Keratinocyte (primary cell): ENCODE data around the gene BFSP1. TPM values are rescaled to one million over a fixed set of nuclear protein-coding genes. Genes with fewer than 3 reads are reported as not detected.

Source experiments
- DNase-seq: peaks from one replicate; pipeline ENCODE4 v3.0.0-alpha.2; 2011; ENCODE audit warnings: low read depth, missing footprints, low spot score
- FAIRE-seq: peaks from 2 replicates; lab custom pipeline; 2011; peaks lifted over from hg19 to GRCh38; lab: Jason Lieb, UNC
- H2AFZ ChIP-seq: 2 replicates; pipeline ENCODE4 v1.6.0; 2012; ENCODE audit warnings: low read length, control low read depth, inconsistent platforms; ENCODE audit not compliant: control insufficient read depth
- H3K27ac ChIP-seq: 2 replicates; pipeline ENCODE4 v1.5.1; 2011; ENCODE audit warnings: low read length; ENCODE audit not compliant: control insufficient read depth, insufficient read depth
- H3K27me3 ChIP-seq: 3 replicates; pipeline ENCODE4 v1.6.0; 2011; ENCODE audit warnings: low read length; ENCODE audit not compliant: control insufficient read depth, insufficient read depth; ENCODE audit errors: extremely low read depth
- H3K36me3 ChIP-seq, 2 experiments: 2 replicates in 1 of 2; 3 replicates in 1 of 2; pipeline ENCODE4 v1.5.1; 2011; ENCODE audit warnings: low read length in 2 of 2, mild to moderate bottlenecking in 1 of 2; ENCODE audit not compliant: control insufficient read depth in 2 of 2, insufficient read depth in 2 of 2; ENCODE audit errors: extremely low read depth in 1 of 2
- H3K4me1 ChIP-seq: 3 replicates; pipeline ENCODE4 v1.5.1; 2011; ENCODE audit warnings: low read length; ENCODE audit not compliant: control insufficient read depth, insufficient read depth; ENCODE audit errors: extremely low read depth
- H3K4me2 ChIP-seq: 3 replicates; pipeline ENCODE4 v1.6.0; 2011; ENCODE audit warnings: low read depth, low read length; ENCODE audit not compliant: control insufficient read depth, insufficient read depth; ENCODE audit errors: extremely low read depth
- H3K4me3 ChIP-seq, 3 experiments: fragments of 200-600 bp in 1 of 3; sonication (generic) in 1 of 3; 2 replicates in 2 of 3; 3 replicates in 1 of 3; pipeline ENCODE4 v1.5.1; 2011 to 2016; ENCODE audit warnings: low read length in 3 of 3, mild to moderate bottlenecking in 3 of 3, control low read depth in 2 of 3, inconsistent platforms in 1 of 3, low read depth in 1 of 3, mixed read lengths in 1 of 3, mixed run types in 1 of 3, moderate library complexity in 1 of 3; ENCODE audit not compliant: control insufficient read depth in 2 of 3, insufficient read depth in 2 of 3; ENCODE audit errors: extremely low read depth in 1 of 3
- H3K79me2 ChIP-seq: 2 replicates; pipeline ENCODE4 v1.6.0; 2012; ENCODE audit warnings: low read length; ENCODE audit not compliant: control insufficient read depth, insufficient read depth
- H3K9ac ChIP-seq: 3 replicates; pipeline ENCODE4 v1.6.0; 2011; ENCODE audit warnings: low read length; ENCODE audit not compliant: control insufficient read depth, insufficient read depth; ENCODE audit errors: extremely low read depth
- H3K9me1 ChIP-seq: 3 replicates; pipeline ENCODE4 v1.6.0; 2011; ENCODE audit warnings: low read length; ENCODE audit not compliant: control insufficient read depth, insufficient read depth; ENCODE audit errors: extremely low read depth
- H3K9me3 ChIP-seq: 2 replicates; pipeline ENCODE4 v1.5.1; 2012; ENCODE audit warnings: low read depth, low read length; ENCODE audit not compliant: control insufficient read depth
- H4K20me1 ChIP-seq: 3 replicates; pipeline ENCODE4 v1.6.0; 2011; ENCODE audit warnings: low read length; ENCODE audit not compliant: control insufficient read depth, insufficient read depth; ENCODE audit errors: extremely low read depth
- EZH2 ChIP-seq: IDR thresholded peaks from one replicate; pipeline ENCODE4 v1.6.1; 2012; ENCODE audit warnings: inconsistent platforms, mild to moderate bottlenecking, low read length, moderate library complexity
- dilution Hi-C: fragments of 300-500 bp; cut with MboI; formaldehyde crosslinking; loops from one replicate; pipeline ENCODE4 v1.7.0; 2020; ENCODE audit warnings: low sequenced_read_pairs; ENCODE audit not compliant: extremely low pct_ligation_motif_present
- polyA plus RNA-seq, 5 experiments: library from polyadenylated mRNA; depleted of rRNA in 3 of 5; stranded (reverse) in 3 of 5; stranded (forward) in 1 of 5; unstranded in 1 of 5; fragments of >200 nt; gene quantifications; 1 replicate in 1 of 5; 2 replicates in 3 of 5; 3 replicates in 1 of 5; pipeline versions ENCODE4 v1.2.1 to v1.2.3, GENCODE V29; 2011 to 2012; ENCODE audit warnings: missing spikeins in 2 of 5, low read depth in 1 of 5, low replicate concordance in 1 of 5
- TF ChIP-seq, protein P1 (sequence below), 3 experiments: IDR thresholded peaks in 1 of 3; conservative IDR thresholded peaks in 1 of 3; optimal IDR thresholded peaks in 1 of 3; 2 replicates in 2 of 3; 3 replicates in 1 of 3; pipeline versions ENCODE3 to v1.5.1; 2011; ENCODE audit warnings: low read length in 3 of 3, mild to moderate bottlenecking in 3 of 3, moderate library complexity in 2 of 3, control low read depth in 1 of 3, inconsistent platforms in 1 of 3; ENCODE audit not compliant: insufficient read depth in 2 of 3; ENCODE audit errors: extremely low read depth in 1 of 3

BFSP1 gene
- polyA plus RNA-seq, 1 donor (not counting 4 experiments of a cell fraction or from before 2014, with no cell fraction given): 2.2 TPM

DNA sequence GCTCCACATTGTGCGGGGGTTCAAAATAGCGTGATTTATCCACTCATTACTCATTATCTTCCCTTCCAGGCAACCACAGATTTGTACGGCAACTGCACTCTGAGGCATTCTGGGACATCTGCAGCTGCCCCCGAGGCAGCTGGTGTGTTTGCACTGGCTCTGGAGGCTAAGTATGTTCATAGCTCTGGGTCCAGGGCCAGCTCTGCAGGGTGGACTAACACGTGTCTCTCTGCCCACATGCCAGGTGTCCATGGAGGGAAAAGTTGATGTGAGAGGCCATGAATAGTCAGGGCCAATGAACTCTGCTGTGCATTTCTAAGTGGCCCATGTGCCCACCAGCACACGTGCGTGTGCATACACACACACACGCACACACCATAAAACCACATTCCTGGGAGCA is 74.9 kb downstream of the BFSP1 start:
- Histone ChIP-seq H3K9me1 (no peaks in the 10 kb centered on the region), H3K79me2 (no peaks in the 10 kb centered on the region), H2AFZ (no peak overlapping the region), H3K36me3 (no peaks in the 10 kb centered on the region), H3K4me2 (no peak overlapping the region), H3K9me3 (no peaks in the 10 kb centered on the region), H3K9ac (no peak overlapping the region), H3K27me3 (peaks cover 5% of the 10 kb centered on the region), H3K4me3 (no peak overlapping the region), H3K27ac (no peak overlapping the region), H3K4me1 (no peaks in the 10 kb centered on the region), H4K20me1 (no peaks in the 10 kb centered on the region)
- FAIRE-seq (no peak), DNase-seq (no peak)
- dilution Hi-C loops: no loop called here
- TF ChIP-seq, protein P1, sequence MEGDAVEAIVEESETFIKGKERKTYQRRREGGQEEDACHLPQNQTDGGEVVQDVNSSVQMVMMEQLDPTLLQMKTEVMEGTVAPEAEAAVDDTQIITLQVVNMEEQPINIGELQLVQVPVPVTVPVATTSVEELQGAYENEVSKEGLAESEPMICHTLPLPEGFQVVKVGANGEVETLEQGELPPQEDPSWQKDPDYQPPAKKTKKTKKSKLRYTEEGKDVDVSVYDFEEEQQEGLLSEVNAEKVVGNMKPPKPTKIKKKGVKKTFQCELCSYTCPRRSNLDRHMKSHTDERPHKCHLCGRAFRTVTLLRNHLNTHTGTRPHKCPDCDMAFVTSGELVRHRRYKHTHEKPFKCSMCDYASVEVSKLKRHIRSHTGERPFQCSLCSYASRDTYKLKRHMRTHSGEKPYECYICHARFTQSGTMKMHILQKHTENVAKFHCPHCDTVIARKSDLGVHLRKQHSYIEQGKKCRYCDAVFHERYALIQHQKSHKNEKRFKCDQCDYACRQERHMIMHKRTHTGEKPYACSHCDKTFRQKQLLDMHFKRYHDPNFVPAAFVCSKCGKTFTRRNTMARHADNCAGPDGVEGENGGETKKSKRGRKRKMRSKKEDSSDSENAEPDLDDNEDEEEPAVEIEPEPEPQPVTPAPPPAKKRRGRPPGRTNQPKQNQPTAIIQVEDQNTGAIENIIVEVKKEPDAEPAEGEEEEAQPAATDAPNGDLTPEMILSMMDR (optimal IDR thresholded peaks at IDR 0.05 in 1 of 3, IDR thresholded peaks at IDR 0.05 in 1 of 3, conservative IDR thresholded peaks at IDR 0.05 in 1 of 3; ENCODE audit: extremely low read depth in 1 of 3, insufficient read depth in 2 of 3, low read length in 3 of 3): no peak
- TF ChIP-seq EZH2: no peak

DNA sequence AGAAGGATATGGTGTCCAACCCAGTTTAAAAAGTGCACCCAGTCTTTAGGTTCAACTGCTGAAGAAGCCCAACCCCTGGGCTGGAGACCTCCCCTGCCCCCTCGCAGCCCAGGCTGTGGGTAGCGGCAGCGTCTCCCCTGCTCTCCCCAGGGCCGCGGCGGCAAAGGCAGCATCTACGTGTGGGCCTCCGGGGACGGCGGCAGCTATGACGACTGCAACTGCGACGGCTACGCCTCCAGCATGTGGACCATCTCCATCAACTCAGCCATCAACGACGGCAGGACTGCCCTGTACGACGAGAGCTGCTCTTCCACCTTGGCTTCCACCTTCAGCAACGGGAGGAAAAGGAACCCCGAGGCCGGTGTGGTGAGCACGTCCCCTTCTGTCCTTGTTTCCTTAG is 77.6 kb downstream of the BFSP1 start:
- H3K9ac ChIP-seq: no peak overlapping the region
- no peaks in the 10 kb centered on the region for H3K36me3 ChIP-seq
- no peak overlapping the region for H3K4me3 ChIP-seq
- H3K27me3 ChIP-seq: peaks cover 5% of the 10 kb centered on the region
- dilution Hi-C loops: no loop called here
- no peaks in the 10 kb centered on the region for H3K9me3 ChIP-seq
- no peak overlapping the region for H3K27ac ChIP-seq
- FAIRE-seq (no peak), DNase-seq (no peak)
- no peaks in the 10 kb centered on the region for H3K9me1 ChIP-seq
- H3K79me2 ChIP-seq: no peaks in the 10 kb centered on the region
- TF ChIP-seq, protein P1 (optimal IDR thresholded peaks at IDR 0.05 in 1 of 3, IDR thresholded peaks at IDR 0.05 in 1 of 3, conservative IDR thresholded peaks at IDR 0.05 in 1 of 3; ENCODE audit: extremely low read depth in 1 of 3, insufficient read depth in 2 of 3, low read length in 3 of 3): no peak
- TF ChIP-seq EZH2: no peak
- H2AFZ ChIP-seq: no peak overlapping the region
- H4K20me1 ChIP-seq: no peaks in the 10 kb centered on the region
- no peaks in the 10 kb centered on the region for H3K4me1 ChIP-seq
- H3K4me2 ChIP-seq: no peak overlapping the region
